ENCODE results near the gene CFAP300.

CFAP300 gene

DNA sequence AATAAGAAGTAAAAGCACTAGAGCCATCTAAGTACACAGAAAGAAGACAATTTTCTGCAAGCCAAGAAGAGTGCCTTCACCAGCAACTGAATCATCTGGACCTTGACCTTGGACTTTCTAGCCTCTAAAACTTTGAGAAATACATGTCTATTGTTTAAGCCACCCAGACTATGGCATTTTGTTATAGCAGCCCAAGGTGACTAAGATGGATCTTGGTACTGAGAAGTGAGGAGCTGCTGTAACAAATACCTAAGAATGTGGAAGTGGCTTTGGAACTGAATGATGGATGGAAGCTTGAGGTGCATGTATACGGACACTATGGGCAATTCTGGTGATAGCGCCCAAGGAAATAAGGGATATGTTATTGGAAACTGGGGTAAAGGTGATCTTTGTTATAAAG is 14.9 kb downstream of the CFAP300 start:
- H4K5ac ChIP-seq (ENCODE audit: low read length) = no peak overlapping the region
- H4K8ac ChIP-seq (ENCODE audit: low read depth, low read length) = no peak overlapping the region
- no peak overlapping the region for H3K56ac ChIP-seq (ENCODE audit: low read length)
- H2AK5ac ChIP-seq (ENCODE audit: low read length) = no peak overlapping the region
- H3K4me2 ChIP-seq (ENCODE audit: low read length) = no peak overlapping the region
- H3K9ac ChIP-seq (ENCODE audit: low read length) = no peak overlapping the region
- H2BK5ac ChIP-seq (ENCODE audit: low read length) = no peak overlapping the region
- H3K18ac ChIP-seq (ENCODE audit: low read length) = no peak overlapping the region
- no peaks in the 10 kb centered on the region for H3K79me1 ChIP-seq (ENCODE audit: low read length)
- H3K4me3 ChIP-seq (ENCODE audit: low read length) = no peak overlapping the region
- WGBS (ENCODE audit: extremely low coverage, insufficient coverage, low lambda C conversion rate) = no CpG with 5 or more reads among the region's 2 CpGs
- H3K36me3 ChIP-seq (ENCODE audit: control insufficient read depth, insufficient read depth, low read length) = no peaks in the 10 kb centered on the region
- H3K79me2 ChIP-seq (ENCODE audit: control insufficient read depth, insufficient read depth, low read length) = no peaks in the 10 kb centered on the region
- DNase-seq = no peak
- no peak overlapping the region for H2BK120ac ChIP-seq (ENCODE audit: low read depth, low read length)
- no peak overlapping the region for H3K4ac ChIP-seq (ENCODE audit: low read depth, low read length)
- no peaks in the 10 kb centered on the region for H3K27me3 ChIP-seq (ENCODE audit: insufficient read depth, low read length, poor library complexity)
- no peak overlapping the region for H2BK15ac ChIP-seq (replicated peaks; ENCODE audit: low read depth)
- no peaks in the 10 kb centered on the region for H3K4me1 ChIP-seq (ENCODE audit: control insufficient read depth, low read depth, low read length)
- no peak overlapping the region for H3K23ac ChIP-seq (ENCODE audit: low read length)
- H3K27ac ChIP-seq (ENCODE audit: low read depth, low read length) = no peak overlapping the region

DNA sequence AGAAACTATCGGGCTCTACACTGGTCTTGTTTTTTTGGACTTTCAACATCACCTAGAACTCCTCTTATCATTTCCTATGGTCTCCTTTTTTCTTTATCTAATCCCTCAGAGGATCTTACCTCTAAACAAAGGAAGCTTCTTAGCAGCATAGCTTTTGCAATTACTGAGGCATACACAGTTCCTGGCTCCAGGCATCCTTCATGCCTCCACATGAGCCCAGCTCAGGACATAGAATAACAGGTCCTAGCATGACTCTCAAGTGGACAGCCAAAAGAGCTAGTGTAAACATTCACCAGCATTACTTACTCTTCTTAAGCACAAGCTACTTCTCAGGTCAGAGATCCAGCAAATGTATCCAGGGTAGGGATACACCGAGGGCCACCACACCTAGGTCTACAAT is 17.1 kb downstream of the CFAP300 start:
- Histone ChIP-seq H3K9ac (ENCODE audit: low read length) (no peak overlapping the region), H3K4me2 (ENCODE audit: low read length) (no peak overlapping the region), H3K79me1 (ENCODE audit: low read length) (no peaks in the 10 kb centered on the region), H3K4me3 (ENCODE audit: low read length) (no peak overlapping the region), H3K27ac (ENCODE audit: low read depth, low read length) (no peak overlapping the region), H3K27me3 (ENCODE audit: insufficient read depth, low read length, poor library complexity) (no peaks in the 10 kb centered on the region), H3K18ac (ENCODE audit: low read length) (no peak overlapping the region), H2BK120ac (ENCODE audit: low read depth, low read length) (no peak overlapping the region), H4K5ac (ENCODE audit: low read length) (no peak overlapping the region), H3K4ac (ENCODE audit: low read depth, low read length) (no peak overlapping the region), H3K23ac (ENCODE audit: low read length) (no peak overlapping the region), H3K36me3 (ENCODE audit: control insufficient read depth, insufficient read depth, low read length) (no peaks in the 10 kb centered on the region), H3K56ac (ENCODE audit: low read length) (no peak overlapping the region), H2BK15ac (replicated peaks; ENCODE audit: low read depth) (no peak overlapping the region), H2BK5ac (ENCODE audit: low read length) (no peak overlapping the region), H4K8ac (ENCODE audit: low read depth, low read length) (no peak overlapping the region), H2AK5ac (ENCODE audit: low read length) (no peak overlapping the region), H3K79me2 (ENCODE audit: control insufficient read depth, insufficient read depth, low read length) (no peaks in the 10 kb centered on the region), H3K4me1 (ENCODE audit: control insufficient read depth, low read depth, low read length) (no peaks in the 10 kb centered on the region)
- WGBS (ENCODE audit: extremely low coverage, insufficient coverage, low lambda C conversion rate) = no CpG with 5 or more reads among the region's 2 CpGs
- no peak for DNase-seq

DNA sequence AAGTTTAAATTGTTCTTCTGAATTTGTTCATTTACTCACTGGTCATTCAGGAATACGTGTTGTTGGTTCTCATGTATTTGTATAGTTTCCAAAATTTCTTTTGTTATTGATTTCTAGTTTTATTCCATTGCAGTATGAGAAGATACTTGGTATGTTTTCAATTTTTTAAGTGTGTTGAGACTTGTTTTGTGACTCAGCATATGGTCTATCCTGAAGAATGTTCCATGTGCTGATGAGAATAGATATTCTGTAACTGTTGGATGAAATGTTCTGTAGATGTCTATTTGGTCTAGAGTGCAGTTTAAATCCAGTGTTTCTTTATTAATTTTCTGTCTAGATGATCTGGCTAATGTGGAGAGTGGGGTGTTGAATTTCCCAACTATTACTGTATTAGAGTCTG is 23.5 kb downstream of the CFAP300 start:
- H2AK5ac ChIP-seq (ENCODE audit: low read length) = no peak overlapping the region
- H3K27me3 ChIP-seq (ENCODE audit: insufficient read depth, low read length, poor library complexity) = no peaks in the 10 kb centered on the region
- DNase-seq = no peak
- no peaks in the 10 kb centered on the region for H3K79me2 ChIP-seq (ENCODE audit: control insufficient read depth, insufficient read depth, low read length)
- H3K4me2 ChIP-seq (ENCODE audit: low read length) = no peak overlapping the region
- H3K18ac ChIP-seq (ENCODE audit: low read length) = no peak overlapping the region
- H2BK120ac ChIP-seq (ENCODE audit: low read depth, low read length) = no peak overlapping the region
- H3K23ac ChIP-seq (ENCODE audit: low read length) = no peak overlapping the region
- H3K4me1 ChIP-seq (ENCODE audit: control insufficient read depth, low read depth, low read length) = no peaks in the 10 kb centered on the region
- H3K4ac ChIP-seq (ENCODE audit: low read depth, low read length) = no peak overlapping the region
- H3K79me1 ChIP-seq (ENCODE audit: low read length) = no peaks in the 10 kb centered on the region
- no peak overlapping the region for H3K9ac ChIP-seq (ENCODE audit: low read length)
- H3K36me3 ChIP-seq (ENCODE audit: control insufficient read depth, insufficient read depth, low read length) = no peaks in the 10 kb centered on the region
- H3K4me3 ChIP-seq (ENCODE audit: low read length) = no peak overlapping the region
- no peak overlapping the region for H2BK15ac ChIP-seq (replicated peaks; ENCODE audit: low read depth)
- WGBS (ENCODE audit: extremely low coverage, insufficient coverage, low lambda C conversion rate) = no CpG with 5 or more reads among the region's 1 CpG
- no peak overlapping the region for H2BK5ac ChIP-seq (ENCODE audit: low read length)
- H3K27ac ChIP-seq (ENCODE audit: low read depth, low read length) = no peak overlapping the region
- H4K5ac ChIP-seq (ENCODE audit: low read length) = no peak overlapping the region
- no peak overlapping the region for H4K8ac ChIP-seq (ENCODE audit: low read depth, low read length)
- no peak overlapping the region for H3K56ac ChIP-seq (ENCODE audit: low read length)

DNA sequence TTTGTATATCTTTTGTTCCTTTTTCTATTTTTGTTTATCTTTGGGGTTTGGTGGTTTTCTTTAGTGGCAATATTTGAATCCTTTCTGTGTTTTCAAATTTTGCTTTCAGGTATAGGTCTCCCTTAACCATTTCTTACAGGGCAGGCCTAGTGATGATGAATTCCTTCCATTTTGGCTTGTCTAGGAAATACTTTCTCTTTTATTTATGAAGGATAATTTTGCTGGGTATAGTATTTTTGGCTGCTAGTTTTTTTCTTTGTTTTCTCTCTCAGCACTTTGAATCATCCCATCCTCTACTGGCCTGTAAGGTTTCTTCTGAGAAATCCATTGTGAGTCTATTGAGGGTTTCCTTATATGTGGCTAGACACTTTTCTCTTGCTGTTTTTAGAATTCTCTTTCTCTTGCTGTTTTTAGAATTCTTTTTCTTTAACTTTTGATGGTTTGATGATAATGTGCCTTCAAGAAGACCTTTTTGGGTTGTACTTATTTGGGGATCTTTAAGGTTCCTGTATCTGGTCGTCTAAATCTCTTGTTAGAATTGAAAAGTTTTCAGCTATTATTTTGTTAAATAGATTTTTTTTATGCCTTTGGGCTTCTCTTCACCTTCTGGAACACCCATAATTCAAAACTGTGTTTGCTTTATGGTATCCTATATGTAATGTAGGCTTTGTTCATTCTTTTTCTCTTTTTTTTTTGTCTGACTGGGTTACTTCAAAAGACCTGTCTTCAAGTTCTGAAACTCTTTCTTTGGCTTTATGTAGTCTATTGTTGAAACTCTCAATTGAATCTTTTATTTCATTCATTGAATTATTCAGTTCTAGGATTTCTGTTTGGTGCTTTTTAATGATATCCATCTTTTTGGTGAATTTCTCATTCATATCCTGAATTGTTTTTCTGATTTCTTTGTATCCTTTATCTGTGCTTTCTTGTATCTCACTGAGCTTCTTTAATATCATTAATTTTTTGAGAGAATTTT is 24.5 kb downstream of the CFAP300 start:
- Histone ChIP-seq H2BK5ac (ENCODE audit: low read length) (no peak overlapping the region), H3K4me3 (ENCODE audit: low read length) (no peak overlapping the region), H3K9ac (ENCODE audit: low read length) (no peak overlapping the region), H3K18ac (ENCODE audit: low read length) (no peak overlapping the region), H4K8ac (ENCODE audit: low read depth, low read length) (no peak overlapping the region), H3K79me2 (ENCODE audit: control insufficient read depth, insufficient read depth, low read length) (no peaks in the 10 kb centered on the region), H2AK5ac (ENCODE audit: low read length) (no peak overlapping the region), H3K4me2 (ENCODE audit: low read length) (no peak overlapping the region), H3K36me3 (ENCODE audit: control insufficient read depth, insufficient read depth, low read length) (no peaks in the 10 kb centered on the region), H4K5ac (ENCODE audit: low read length) (no peak overlapping the region), H2BK120ac (ENCODE audit: low read depth, low read length) (no peak overlapping the region), H3K23ac (ENCODE audit: low read length) (no peak overlapping the region), H3K56ac (ENCODE audit: low read length) (no peak overlapping the region), H3K4me1 (ENCODE audit: control insufficient read depth, low read depth, low read length) (no peaks in the 10 kb centered on the region), H2BK15ac (replicated peaks; ENCODE audit: low read depth) (no peak overlapping the region), H3K27me3 (ENCODE audit: insufficient read depth, low read length, poor library complexity) (no peaks in the 10 kb centered on the region), H3K4ac (ENCODE audit: low read depth, low read length) (no peak overlapping the region), H3K27ac (ENCODE audit: low read depth, low read length) (no peak overlapping the region), H3K79me1 (ENCODE audit: low read length) (no peaks in the 10 kb centered on the region)
- no CpG with 5 or more reads among the region's 1 CpG for WGBS (ENCODE audit: extremely low coverage, insufficient coverage, low lambda C conversion rate)
- no peak for DNase-seq

DNA sequence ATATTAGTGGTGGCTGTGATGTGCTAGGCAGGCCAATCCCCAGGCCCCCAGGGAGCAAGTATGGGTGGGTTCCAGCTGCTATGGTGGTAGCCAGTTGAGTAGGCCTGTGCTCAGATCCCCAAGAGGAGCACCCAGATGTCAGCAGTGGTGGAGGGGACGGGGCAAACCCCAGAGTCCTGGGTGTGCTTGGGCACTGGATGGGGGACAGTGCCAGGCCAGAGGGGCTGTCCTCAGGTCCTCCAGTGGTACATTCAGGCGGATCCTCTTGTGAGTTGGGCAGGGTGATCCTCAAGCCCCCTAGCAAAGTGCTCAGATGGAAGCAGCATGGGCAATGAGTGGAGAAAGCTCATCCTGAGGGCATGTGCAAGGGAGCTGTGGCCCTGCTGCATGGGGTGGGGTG is 26.0 kb downstream of the CFAP300 start:
- no peaks in the 10 kb centered on the region for H3K79me2 ChIP-seq (ENCODE audit: control insufficient read depth, insufficient read depth, low read length)
- H3K23ac ChIP-seq (ENCODE audit: low read length) = no peak overlapping the region
- H2BK120ac ChIP-seq (ENCODE audit: low read depth, low read length) = no peak overlapping the region
- no peak overlapping the region for H3K56ac ChIP-seq (ENCODE audit: low read length)
- no peaks in the 10 kb centered on the region for H3K4me1 ChIP-seq (ENCODE audit: control insufficient read depth, low read depth, low read length)
- no peak overlapping the region for H3K4me2 ChIP-seq (ENCODE audit: low read length)
- H3K36me3 ChIP-seq (ENCODE audit: control insufficient read depth, insufficient read depth, low read length) = no peaks in the 10 kb centered on the region
- H3K18ac ChIP-seq (ENCODE audit: low read length) = no peak overlapping the region
- no peak overlapping the region for H3K9ac ChIP-seq (ENCODE audit: low read length)
- H3K4me3 ChIP-seq (ENCODE audit: low read length) = no peak overlapping the region
- H4K5ac ChIP-seq (ENCODE audit: low read length) = no peak overlapping the region
- H3K79me1 ChIP-seq (ENCODE audit: low read length) = no peaks in the 10 kb centered on the region
- H3K4ac ChIP-seq (ENCODE audit: low read depth, low read length) = no peak overlapping the region
- no peaks in the 10 kb centered on the region for H3K27me3 ChIP-seq (ENCODE audit: insufficient read depth, low read length, poor library complexity)
- no peak overlapping the region for H2BK15ac ChIP-seq (replicated peaks; ENCODE audit: low read depth)
- no peak overlapping the region for H3K27ac ChIP-seq (ENCODE audit: low read depth, low read length)
- H2AK5ac ChIP-seq (ENCODE audit: low read length) = no peak overlapping the region
- no peak overlapping the region for H2BK5ac ChIP-seq (ENCODE audit: low read length)
- DNase-seq = no peak
- no CpG with 5 or more reads among the region's 2 CpGs for WGBS (ENCODE audit: extremely low coverage, insufficient coverage, low lambda C conversion rate)
- no peak overlapping the region for H4K8ac ChIP-seq (ENCODE audit: low read depth, low read length)

DNA sequence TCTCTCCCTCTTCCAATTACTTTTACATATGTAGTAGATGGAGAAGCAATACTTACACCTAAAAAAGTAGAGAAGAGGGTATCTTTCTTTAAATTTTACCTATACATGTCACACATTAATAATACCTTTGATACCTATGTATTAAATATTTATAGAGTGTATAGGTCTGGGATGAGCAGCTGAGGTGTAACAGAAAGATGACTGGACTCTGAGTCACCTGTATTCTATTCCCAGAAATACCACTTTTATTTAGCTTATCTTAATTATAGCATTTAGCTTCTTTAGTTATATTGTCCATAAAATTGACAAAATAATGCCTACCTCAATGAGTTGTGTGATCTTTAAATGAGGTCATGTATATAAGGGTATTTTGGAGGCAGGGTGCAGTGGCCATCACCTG is 32.4 kb downstream of the CFAP300 start:
- Histone ChIP-seq H3K9ac (ENCODE audit: low read length) (no peak overlapping the region), H3K4me3 (ENCODE audit: low read length) (no peak overlapping the region), H3K4me1 (ENCODE audit: control insufficient read depth, low read depth, low read length) (no peaks in the 10 kb centered on the region), H4K5ac (ENCODE audit: low read length) (no peak overlapping the region), H3K4ac (ENCODE audit: low read depth, low read length) (no peak overlapping the region), H3K79me2 (ENCODE audit: control insufficient read depth, insufficient read depth, low read length) (no peaks in the 10 kb centered on the region), H2AK5ac (ENCODE audit: low read length) (no peak overlapping the region), H4K8ac (ENCODE audit: low read depth, low read length) (no peak overlapping the region), H2BK5ac (ENCODE audit: low read length) (no peak overlapping the region), H2BK15ac (replicated peaks; ENCODE audit: low read depth) (no peak overlapping the region), H3K4me2 (ENCODE audit: low read length) (no peak overlapping the region), H3K27me3 (ENCODE audit: insufficient read depth, low read length, poor library complexity) (no peaks in the 10 kb centered on the region), H3K56ac (ENCODE audit: low read length) (no peak overlapping the region), H3K79me1 (ENCODE audit: low read length) (no peaks in the 10 kb centered on the region), H3K18ac (ENCODE audit: low read length) (no peak overlapping the region), H3K27ac (ENCODE audit: low read depth, low read length) (no peak overlapping the region), H2BK120ac (ENCODE audit: low read depth, low read length) (no peak overlapping the region), H3K23ac (ENCODE audit: low read length) (no peak overlapping the region), H3K36me3 (ENCODE audit: control insufficient read depth, insufficient read depth, low read length) (no peaks in the 10 kb centered on the region)
- DNase-seq = no peak
